ENCODE results near the gene CCNO.

CCNO gene

DNA sequence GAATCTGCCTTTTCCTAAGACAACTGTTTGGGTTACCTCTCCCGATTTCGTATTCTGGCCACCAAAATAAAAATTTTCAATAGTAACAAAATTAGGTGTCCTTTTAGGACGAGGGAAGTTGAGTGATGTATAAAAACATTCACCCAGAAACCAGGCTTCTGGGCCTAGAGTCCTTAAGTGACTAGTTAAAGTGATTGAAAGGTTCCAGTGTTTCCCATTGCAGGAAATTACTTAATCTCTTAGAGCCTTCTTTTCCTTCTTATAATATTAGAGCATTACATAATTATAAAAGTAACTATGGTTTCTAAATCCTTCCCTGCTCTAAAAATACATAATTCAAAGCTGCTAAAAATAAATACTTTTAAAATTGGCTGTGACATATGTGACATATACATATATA lies 13.6 kb downstream of the CCNO start:
- TF ChIP-seq ZC3H10 (CRISPR knock-in tag; IDR thresholded peaks at IDR 0.05) (no peak), RARB (CRISPR knock-in tag; IDR thresholded peaks at IDR 0.05) (no peak), ZFP3 (CRISPR knock-in tag; IDR thresholded peaks at IDR 0.05) (no peak), GLIS3 (CRISPR knock-in tag; IDR thresholded peaks at IDR 0.05) (no peak), ZNF8 (CRISPR knock-in tag; IDR thresholded peaks at IDR 0.05) (no peak), PPARA (CRISPR knock-in tag; IDR thresholded peaks at IDR 0.05; ENCODE audit: borderline replicate concordance) (no peak), ZNF565 (CRISPR knock-in tag; conservative IDR thresholded peaks at IDR 0.05; ENCODE audit: low read depth) (no peak), POU6F1 (CRISPR knock-in tag; IDR thresholded peaks at IDR 0.05; ENCODE audit: borderline replicate concordance, low read depth) (no peak), ISL1 (CRISPR knock-in tag; IDR thresholded peaks at IDR 0.05) (no peak), SNAI2 (CRISPR knock-in tag; IDR thresholded peaks at IDR 0.05) (no peak)
- TF ChIP-seq, protein P1, sequence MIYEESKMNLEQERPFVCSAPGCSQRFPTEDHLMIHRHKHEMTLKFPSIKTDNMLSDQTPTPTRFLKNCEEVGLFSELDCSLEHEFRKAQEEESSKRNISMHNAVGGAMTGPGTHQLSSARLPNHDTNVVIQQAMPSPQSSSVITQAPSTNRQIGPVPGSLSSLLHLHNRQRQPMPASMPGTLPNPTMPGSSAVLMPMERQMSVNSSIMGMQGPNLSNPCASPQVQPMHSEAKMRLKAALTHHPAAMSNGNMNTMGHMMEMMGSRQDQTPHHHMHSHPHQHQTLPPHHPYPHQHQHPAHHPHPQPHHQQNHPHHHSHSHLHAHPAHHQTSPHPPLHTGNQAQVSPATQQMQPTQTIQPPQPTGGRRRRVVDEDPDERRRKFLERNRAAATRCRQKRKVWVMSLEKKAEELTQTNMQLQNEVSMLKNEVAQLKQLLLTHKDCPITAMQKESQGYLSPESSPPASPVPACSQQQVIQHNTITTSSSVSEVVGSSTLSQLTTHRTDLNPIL (CRISPR knock-in tag; IDR thresholded peaks at IDR 0.05; ENCODE audit: low read depth) = no peak
- TF ChIP-seq, protein P2, sequence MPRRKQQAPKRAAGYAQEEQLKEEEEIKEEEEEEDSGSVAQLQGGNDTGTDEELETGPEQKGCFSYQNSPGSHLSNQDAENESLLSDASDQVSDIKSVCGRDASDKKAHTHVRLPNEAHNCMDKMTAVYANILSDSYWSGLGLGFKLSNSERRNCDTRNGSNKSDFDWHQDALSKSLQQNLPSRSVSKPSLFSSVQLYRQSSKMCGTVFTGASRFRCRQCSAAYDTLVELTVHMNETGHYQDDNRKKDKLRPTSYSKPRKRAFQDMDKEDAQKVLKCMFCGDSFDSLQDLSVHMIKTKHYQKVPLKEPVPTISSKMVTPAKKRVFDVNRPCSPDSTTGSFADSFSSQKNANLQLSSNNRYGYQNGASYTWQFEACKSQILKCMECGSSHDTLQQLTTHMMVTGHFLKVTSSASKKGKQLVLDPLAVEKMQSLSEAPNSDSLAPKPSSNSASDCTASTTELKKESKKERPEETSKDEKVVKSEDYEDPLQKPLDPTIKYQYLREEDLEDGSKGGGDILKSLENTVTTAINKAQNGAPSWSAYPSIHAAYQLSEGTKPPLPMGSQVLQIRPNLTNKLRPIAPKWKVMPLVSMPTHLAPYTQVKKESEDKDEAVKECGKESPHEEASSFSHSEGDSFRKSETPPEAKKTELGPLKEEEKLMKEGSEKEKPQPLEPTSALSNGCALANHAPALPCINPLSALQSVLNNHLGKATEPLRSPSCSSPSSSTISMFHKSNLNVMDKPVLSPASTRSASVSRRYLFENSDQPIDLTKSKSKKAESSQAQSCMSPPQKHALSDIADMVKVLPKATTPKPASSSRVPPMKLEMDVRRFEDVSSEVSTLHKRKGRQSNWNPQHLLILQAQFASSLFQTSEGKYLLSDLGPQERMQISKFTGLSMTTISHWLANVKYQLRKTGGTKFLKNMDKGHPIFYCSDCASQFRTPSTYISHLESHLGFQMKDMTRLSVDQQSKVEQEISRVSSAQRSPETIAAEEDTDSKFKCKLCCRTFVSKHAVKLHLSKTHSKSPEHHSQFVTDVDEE (CRISPR knock-in tag; IDR thresholded peaks at IDR 0.05) = no peak
- TF ChIP-seq, protein P3, sequence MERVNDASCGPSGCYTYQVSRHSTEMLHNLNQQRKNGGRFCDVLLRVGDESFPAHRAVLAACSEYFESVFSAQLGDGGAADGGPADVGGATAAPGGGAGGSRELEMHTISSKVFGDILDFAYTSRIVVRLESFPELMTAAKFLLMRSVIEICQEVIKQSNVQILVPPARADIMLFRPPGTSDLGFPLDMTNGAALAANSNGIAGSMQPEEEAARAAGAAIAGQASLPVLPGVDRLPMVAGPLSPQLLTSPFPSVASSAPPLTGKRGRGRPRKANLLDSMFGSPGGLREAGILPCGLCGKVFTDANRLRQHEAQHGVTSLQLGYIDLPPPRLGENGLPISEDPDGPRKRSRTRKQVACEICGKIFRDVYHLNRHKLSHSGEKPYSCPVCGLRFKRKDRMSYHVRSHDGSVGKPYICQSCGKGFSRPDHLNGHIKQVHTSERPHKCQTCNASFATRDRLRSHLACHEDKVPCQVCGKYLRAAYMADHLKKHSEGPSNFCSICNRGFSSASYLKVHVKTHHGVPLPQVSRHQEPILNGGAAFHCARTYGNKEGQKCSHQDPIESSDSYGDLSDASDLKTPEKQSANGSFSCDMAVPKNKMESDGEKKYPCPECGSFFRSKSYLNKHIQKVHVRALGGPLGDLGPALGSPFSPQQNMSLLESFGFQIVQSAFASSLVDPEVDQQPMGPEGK (CRISPR knock-in tag; IDR thresholded peaks at IDR 0.05; ENCODE audit: borderline replicate concordance) = no peak
- ATAC-seq = no peak

DNA sequence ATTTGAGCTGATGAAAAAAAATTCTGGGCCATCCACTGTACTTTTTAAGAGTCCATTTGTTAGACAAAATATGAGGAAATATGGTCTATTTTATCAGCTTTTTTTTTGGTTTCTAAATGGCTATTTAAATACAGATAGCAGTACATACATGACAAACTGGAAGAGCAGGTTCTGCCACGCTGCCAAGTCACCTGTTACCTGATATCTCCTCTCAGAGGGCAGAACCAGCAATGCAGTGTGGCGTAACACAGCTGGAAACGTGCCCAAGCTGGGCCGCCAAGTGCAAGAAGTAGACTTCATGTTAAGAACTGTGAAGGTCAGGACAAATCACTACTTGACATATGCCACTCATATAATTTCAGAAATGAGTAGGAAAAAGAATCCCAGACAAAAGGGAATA lies 14.4 kb downstream of the CCNO start:
- TF ChIP-seq, protein P2 (CRISPR knock-in tag; IDR thresholded peaks at IDR 0.05) = no peak
- no peak for TF ChIP-seq CSDC2 (CRISPR knock-in tag; IDR thresholded peaks at IDR 0.05)
- no peak for TF ChIP-seq ZNF8 (CRISPR knock-in tag; IDR thresholded peaks at IDR 0.05)
- TF ChIP-seq BACH2 (CRISPR knock-in tag; IDR thresholded peaks at IDR 0.05; ENCODE audit: borderline replicate concordance) = no peak
- ATAC-seq = no peak

DNA sequence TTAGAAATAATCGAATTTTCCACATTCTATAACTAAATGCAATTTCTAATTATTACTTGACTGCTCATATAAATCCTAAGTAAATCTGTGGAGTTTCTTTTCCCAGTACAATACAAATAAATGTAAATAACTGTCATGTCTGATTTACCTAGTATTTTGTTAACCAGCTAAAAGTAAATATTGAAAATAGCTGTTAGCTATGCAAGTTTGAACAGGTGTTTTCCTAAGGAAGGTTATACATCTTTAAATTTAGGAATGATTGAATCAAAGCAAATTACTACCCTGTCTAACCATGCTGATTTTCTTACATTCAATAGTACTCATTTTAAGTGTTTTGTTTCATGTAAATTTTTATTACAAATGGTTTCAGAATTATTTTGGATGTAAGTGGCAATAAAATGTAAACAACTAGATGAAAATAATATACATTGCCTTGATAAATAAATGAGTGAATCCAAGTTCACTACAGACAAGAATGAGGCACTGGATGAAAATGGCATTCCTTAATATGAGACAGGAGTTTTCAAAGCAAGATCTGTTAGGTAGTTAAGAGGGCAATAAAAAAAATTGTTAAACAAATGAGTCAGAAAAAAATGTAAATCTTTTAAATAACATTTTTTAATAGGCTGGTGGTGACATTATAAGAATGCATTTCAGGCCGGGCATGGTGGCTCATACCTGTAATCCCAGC lies 22.1 kb downstream of the CCNO start:
- ATAC-seq = no peak
- no peak for TF ChIP-seq RARB (CRISPR knock-in tag; IDR thresholded peaks at IDR 0.05)
- TF ChIP-seq CSDC2 (CRISPR knock-in tag; IDR thresholded peaks at IDR 0.05) = no peak
- TF ChIP-seq PPARA (CRISPR knock-in tag; IDR thresholded peaks at IDR 0.05; ENCODE audit: borderline replicate concordance) = no peak
- TF ChIP-seq OSR1 (CRISPR knock-in tag; IDR thresholded peaks at IDR 0.05) = no peak
- no peak for TF ChIP-seq ZNF8 (CRISPR knock-in tag; IDR thresholded peaks at IDR 0.05)
- TF ChIP-seq, protein P3 (CRISPR knock-in tag; IDR thresholded peaks at IDR 0.05; ENCODE audit: borderline replicate concordance) = no peak
- no peak for TF ChIP-seq ZC3H10 (CRISPR knock-in tag; IDR thresholded peaks at IDR 0.05)
